ENCODE data around the gene CITED2. TPM values are rescaled to one million over a fixed set of nuclear protein-coding genes. Genes with fewer than 3 reads are reported as not detected.

The CITED2 gene
- total RNA-seq, 1 experiment from 2014 or later: 44.9 TPM

Other genes with a start within 250 kb of the CITED2 start
- gene HECA, start 239.6 kb downstream of the CITED2 start, total RNA-seq (2014; rRNA removed; shearing (Covaris generic)): 4.4 and 7.4 TPM in 2 replicates
- gene TXLNB, start 82.7 kb downstream of the CITED2 start, total RNA-seq (2014; rRNA removed; shearing (Covaris generic)): not detected in 2 replicates